ENCODE data around the gene CFAP44. TPM values are rescaled to one million over a fixed set of nuclear protein-coding genes. Genes with fewer than 3 reads are reported as not detected.
"Not testable (repeated sequence)": the region's sequence is repeated elsewhere in the genome, so short reads cannot be mapped to it uniquely, and the experiment has no call there.

The CFAP44 gene
- total and polyA plus RNA-seq, 4 donors = 3.7 to 38.1 (median 10.4) TPM

- Histone ChIP-seq H3K27ac (ENCODE audit: low read depth in 1 of 2, low read length in 1 of 2) (no peak overlapping the region), H3K9ac (ENCODE audit: insufficient read depth in 1 of 2, low read length in 2 of 2) (no peak overlapping the region), H3K4me1 (ENCODE audit: control insufficient read depth in 5 of 5, insufficient read depth in 5 of 5, low read length in 5 of 5) (no peaks in the 10 kb centered on the region), H3K4me3 (no peak overlapping the region), H3K36me3 (ENCODE audit: control insufficient read depth in 4 of 4, insufficient read depth in 4 of 4, low read length in 4 of 4) (peaks cover 5 to 10% (median 8%) of the 10 kb centered on the region in 4 donors), H3K9me3 (ENCODE audit: control insufficient read depth in 4 of 4, insufficient read depth in 3 of 4, low read length in 3 of 4) (peaks cover 0 to 3% (median 0%) of the 10 kb centered on the region in 4 donors), H3K27me3 (ENCODE audit: control insufficient read depth in 3 of 3, insufficient read depth in 3 of 3, low read length in 2 of 3) (no peaks in the 10 kb centered on the region)
- no peak for ATAC-seq (ENCODE audit: insufficient read depth, low FRiP score)
- DNase-seq = no peak
- no peak for TF ChIP-seq CTCF (IDR thresholded peaks at IDR 0.05; ENCODE audit: control extremely low read depth, extremely low read depth)
Observed at GRCh38 chr3:113461488-113461887, 20.2 kb upstream of the CFAP44 start.

GRCh38 chr3:113458554-113458953 lies 17.3 kb upstream of the CFAP44 start:
- 95 to 98% methylated on average over 21 to 24 of the region's 27 CpGs for WGBS, 2 donors
- not testable (repeated sequence) for H3K9ac ChIP-seq (ENCODE audit: insufficient read depth in 1 of 2, low read length in 2 of 2); ATAC-seq (ENCODE audit: insufficient read depth, low FRiP score); DNase-seq; H3K4me3 ChIP-seq; H3K4me1 ChIP-seq (ENCODE audit: control insufficient read depth in 5 of 5, insufficient read depth in 5 of 5, low read length in 5 of 5); H3K27me3 ChIP-seq (ENCODE audit: control insufficient read depth in 3 of 3, insufficient read depth in 3 of 3, low read length in 2 of 3); H3K27ac ChIP-seq (ENCODE audit: low read depth in 1 of 2, low read length in 1 of 2); H3K9me3 ChIP-seq (ENCODE audit: control insufficient read depth in 4 of 4, insufficient read depth in 3 of 4, low read length in 3 of 4)
- peaks cover 6 to 11% (median 8%) of the 10 kb centered on the region in 4 donors for H3K36me3 ChIP-seq (ENCODE audit: control insufficient read depth in 4 of 4, insufficient read depth in 4 of 4, low read length in 4 of 4)

GRCh38 chr3:113455446-113455845 lies 14.2 kb upstream of the CFAP44 start:
- peaks cover 6 to 11% (median 8%) of the 10 kb centered on the region in 4 donors for H3K36me3 ChIP-seq (ENCODE audit: control insufficient read depth in 4 of 4, insufficient read depth in 4 of 4, low read length in 4 of 4)
- H3K9me3 ChIP-seq (ENCODE audit: control insufficient read depth in 4 of 4, insufficient read depth in 3 of 4, low read length in 3 of 4) = no peaks in the 10 kb centered on the region

GRCh38 chr3:113454630-113455029 lies 13.3 kb upstream of the CFAP44 start:
- ATAC-seq (ENCODE audit: insufficient read depth, low FRiP score) = no peak
- 67 to 76% methylated on average over 3 of the region's 3 CpGs for WGBS, 2 donors
- Histone ChIP-seq H3K27ac (ENCODE audit: low read depth in 1 of 2, low read length in 1 of 2) (no peak overlapping the region), H3K4me1 (ENCODE audit: control insufficient read depth in 5 of 5, insufficient read depth in 5 of 5, low read length in 5 of 5) (no peaks in the 10 kb centered on the region), H3K36me3 (ENCODE audit: control insufficient read depth in 4 of 4, insufficient read depth in 4 of 4, low read length in 4 of 4) (peaks cover 6 to 9% (median 8%) of the 10 kb centered on the region in 4 donors), H3K27me3 (ENCODE audit: control insufficient read depth in 3 of 3, insufficient read depth in 3 of 3, low read length in 2 of 3) (no peaks in the 10 kb centered on the region), H3K4me3 (no peak overlapping the region), H3K9me3 (ENCODE audit: control insufficient read depth in 4 of 4, insufficient read depth in 3 of 4, low read length in 3 of 4) (no peaks in the 10 kb centered on the region), H3K9ac (ENCODE audit: insufficient read depth in 1 of 2, low read length in 2 of 2) (no peak overlapping the region)
- no peak for DNase-seq
- TF ChIP-seq CTCF (IDR thresholded peaks at IDR 0.05; ENCODE audit: control extremely low read depth, extremely low read depth) = no peak

More at GRCh38 chr3:113455446-113455845, 14.2 kb upstream of the CFAP44 start:
- Histone ChIP-seq H3K4me3 (no peak overlapping the region), H3K27me3 (ENCODE audit: control insufficient read depth in 3 of 3, insufficient read depth in 3 of 3, low read length in 2 of 3) (no peaks in the 10 kb centered on the region), H3K27ac (ENCODE audit: low read depth in 1 of 2, low read length in 1 of 2) (no peak overlapping the region), H3K9ac (ENCODE audit: insufficient read depth in 1 of 2, low read length in 2 of 2) (no peak overlapping the region), H3K4me1 (ENCODE audit: control insufficient read depth in 5 of 5, insufficient read depth in 5 of 5, low read length in 5 of 5) (no peaks in the 10 kb centered on the region)
- no peak for TF ChIP-seq CTCF (IDR thresholded peaks at IDR 0.05; ENCODE audit: control extremely low read depth, extremely low read depth)
- DNase-seq (no peak), ATAC-seq (ENCODE audit: insufficient read depth, low FRiP score) (no peak)

Measured in lung (tissue), 12 donors.